Activated naive CD4-positive, alpha-beta T cell treated with anti-CD3 and anti-CD28 coated beads, Interleukin-2, amount 50 U/mL, for 24 hours (primary cell): ENCODE results near the gene USP17L19.
"Not testable (repeated sequence)": the region's sequence is repeated elsewhere in the genome, so short reads cannot be mapped to it uniquely, and the experiment has no call there.

ENCODE experiments used
- H3K27ac Mint-ChIP-seq: one replicate; pipeline ENCODE4 v1.8.0; 2021; ENCODE audit warnings: mild to moderate bottlenecking, mixed read lengths
- H3K27me3 Mint-ChIP-seq: one replicate; pipeline ENCODE4 v1.8.0; 2021; ENCODE audit warnings: mixed read lengths
- H3K36me3 Mint-ChIP-seq: one replicate; pipeline ENCODE4 v1.8.0; 2021; ENCODE audit warnings: mixed read lengths
- H3K4me1 Mint-ChIP-seq: one replicate; pipeline ENCODE4 v1.8.0; 2021; ENCODE audit warnings: mixed read lengths
- H3K4me3 Mint-ChIP-seq: one replicate; pipeline ENCODE4 v1.8.0; 2021; ENCODE audit warnings: mild to moderate bottlenecking, mixed read lengths
- H3K9me3 Mint-ChIP-seq: one replicate; pipeline ENCODE4 v1.8.0; 2021; ENCODE audit warnings: mixed read lengths

The USP17L19 gene

DNA sequence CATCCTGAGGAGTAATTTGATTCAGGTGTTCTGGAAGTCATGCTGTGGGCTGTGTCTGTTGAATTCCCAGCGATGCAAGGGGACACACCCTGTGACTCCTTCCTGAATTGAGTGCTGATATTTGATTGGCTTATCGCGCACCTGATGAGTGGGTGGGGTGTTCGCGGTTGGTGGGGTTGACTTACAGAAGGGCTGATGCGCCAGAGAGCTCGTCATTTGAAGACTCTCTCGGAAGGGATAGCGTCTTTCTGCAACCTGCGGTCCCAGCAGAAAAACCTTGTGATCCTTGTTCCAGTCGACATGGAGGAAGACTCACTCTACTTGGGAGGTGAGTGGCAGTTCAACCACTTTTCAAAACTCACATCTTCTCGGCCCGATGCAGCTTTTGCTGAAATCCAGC is at the start of gene USP17L19:
TSS of gene USP17L19 (plus strand) at position 301 of the 400 bp plus-strand sequence. CDS start at position 301, 0 bp downstream.
- not testable (repeated sequence) for H3K36me3 Mint-ChIP-seq, H3K4me3 Mint-ChIP-seq, H3K4me1 Mint-ChIP-seq, H3K27ac Mint-ChIP-seq, H3K27me3 Mint-ChIP-seq, H3K9me3 Mint-ChIP-seq

DNA sequence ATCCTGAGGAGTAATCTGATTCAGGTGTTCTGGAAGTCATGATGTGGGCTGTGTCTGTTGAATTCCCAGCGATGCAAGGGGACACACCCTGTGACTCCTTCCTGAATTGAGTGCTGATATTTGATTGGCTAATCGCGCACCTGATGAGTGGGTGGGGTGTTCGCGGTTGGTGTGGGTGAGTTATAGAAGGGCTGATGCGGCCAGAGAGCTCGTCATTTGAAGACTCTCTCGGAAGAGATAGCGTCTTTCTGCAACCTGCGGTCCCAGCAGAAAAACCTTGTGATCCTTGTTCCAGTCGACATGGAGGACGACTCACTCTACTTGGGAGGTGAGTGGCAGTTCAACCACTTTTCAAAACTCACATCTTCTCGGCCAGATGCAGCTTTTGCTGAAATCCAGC is 42.8 kb upstream of the USP17L19 start, which contains the start of gene USP17L10:
TSS of gene USP17L10 (plus strand) at position 301 of the 400 bp plus-strand sequence. CDS start at position 301, 0 bp downstream.
- not testable (repeated sequence) for H3K36me3 Mint-ChIP-seq, H3K4me3 Mint-ChIP-seq, H3K4me1 Mint-ChIP-seq, H3K27ac Mint-ChIP-seq, H3K9me3 Mint-ChIP-seq, H3K27me3 Mint-ChIP-seq

DNA sequence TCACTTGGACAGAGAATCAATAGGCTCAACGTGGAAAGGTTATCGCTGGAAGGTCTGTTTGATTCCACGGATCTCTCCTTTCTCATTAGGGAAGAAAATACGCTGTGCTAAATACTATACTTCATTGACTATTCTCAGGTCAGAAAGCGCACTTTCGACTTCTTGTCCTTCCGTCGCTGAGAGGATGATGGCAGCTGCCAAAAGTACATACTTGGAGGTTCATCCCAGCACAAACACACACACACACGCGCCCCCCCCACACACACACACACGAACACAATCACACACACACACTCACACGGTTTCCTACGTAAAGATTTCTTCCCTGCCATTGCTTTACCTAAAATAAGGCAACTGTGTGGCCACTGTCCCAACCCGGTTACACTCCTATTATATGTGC is 38.5 kb upstream of the USP17L19 start:
- H3K4me3 Mint-ChIP-seq, H3K9me3 Mint-ChIP-seq, H3K4me1 Mint-ChIP-seq, H3K27me3 Mint-ChIP-seq, H3K27ac Mint-ChIP-seq, H3K36me3 Mint-ChIP-seq: not testable (repeated sequence)

- H3K36me3 Mint-ChIP-seq, H3K4me3 Mint-ChIP-seq, H3K27me3 Mint-ChIP-seq, H3K4me1 Mint-ChIP-seq, H3K9me3 Mint-ChIP-seq, H3K27ac Mint-ChIP-seq: not testable (repeated sequence)
Observed at GRCh38 chr4:9215105-9215504, 38.1 kb upstream of the USP17L19 start, which contains the start of gene USP17L11. TSS of gene USP17L11 (plus strand) at chr4:9215405. CDS start at chr4:9215405, 0 bp downstream.

GRCh38 chr4:9219852-9220251 is 33.3 kb upstream of the USP17L19 start, which contains the start of gene USP17L12:
TSS of gene USP17L12 (plus strand) at chr4:9220152. CDS start at chr4:9220152, 0 bp downstream.
- not testable (repeated sequence) for H3K36me3 Mint-ChIP-seq, H3K27ac Mint-ChIP-seq, H3K27me3 Mint-ChIP-seq, H3K9me3 Mint-ChIP-seq, H3K4me1 Mint-ChIP-seq, H3K4me3 Mint-ChIP-seq

- H3K27me3 Mint-ChIP-seq, H3K36me3 Mint-ChIP-seq, H3K27ac Mint-ChIP-seq, H3K4me1 Mint-ChIP-seq, H3K4me3 Mint-ChIP-seq, H3K9me3 Mint-ChIP-seq: not testable (repeated sequence)
Observed at GRCh38 chr4:9224596-9224995, 28.6 kb upstream of the USP17L19 start, which contains the start of gene USP17L13. TSS of gene USP17L13 (plus strand) at chr4:9224896. CDS start at chr4:9224896, 0 bp downstream.

- not testable (repeated sequence) for H3K27ac Mint-ChIP-seq, H3K9me3 Mint-ChIP-seq, H3K27me3 Mint-ChIP-seq, H3K36me3 Mint-ChIP-seq, H3K4me3 Mint-ChIP-seq, H3K4me1 Mint-ChIP-seq
Observed at GRCh38 chr4:9230249-9230648, 22.9 kb upstream of the USP17L19 start.

GRCh38 chr4:9234085-9234484 is 19.1 kb upstream of the USP17L19 start, which contains the start of gene USP17L15:
TSS of gene USP17L15 (plus strand) at chr4:9234385. CDS start at chr4:9234385, 0 bp downstream.
- H3K27ac Mint-ChIP-seq, H3K4me3 Mint-ChIP-seq, H3K4me1 Mint-ChIP-seq, H3K27me3 Mint-ChIP-seq, H3K36me3 Mint-ChIP-seq, H3K9me3 Mint-ChIP-seq: not testable (repeated sequence)

DNA sequence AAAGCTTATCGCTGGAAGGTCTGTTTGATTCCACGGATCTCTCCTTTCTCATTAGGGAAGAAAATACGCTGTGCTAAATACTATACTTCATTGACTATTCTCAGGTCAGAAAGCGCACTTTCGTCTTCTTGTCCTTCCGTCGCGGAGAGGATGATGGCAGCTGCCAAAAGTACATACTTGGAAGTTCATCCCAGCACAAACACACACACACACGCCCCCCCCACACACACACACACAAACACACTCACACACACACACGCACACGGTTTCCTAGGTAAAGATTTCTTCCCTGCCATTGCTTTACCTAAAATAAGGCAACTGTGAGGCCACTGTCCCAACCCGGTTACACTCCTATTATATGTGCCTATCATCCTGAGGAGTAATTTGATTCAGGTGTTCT is 14.7 kb upstream of the USP17L19 start:
- not testable (repeated sequence) for H3K27me3 Mint-ChIP-seq, H3K36me3 Mint-ChIP-seq, H3K9me3 Mint-ChIP-seq, H3K4me1 Mint-ChIP-seq, H3K27ac Mint-ChIP-seq, H3K4me3 Mint-ChIP-seq

DNA sequence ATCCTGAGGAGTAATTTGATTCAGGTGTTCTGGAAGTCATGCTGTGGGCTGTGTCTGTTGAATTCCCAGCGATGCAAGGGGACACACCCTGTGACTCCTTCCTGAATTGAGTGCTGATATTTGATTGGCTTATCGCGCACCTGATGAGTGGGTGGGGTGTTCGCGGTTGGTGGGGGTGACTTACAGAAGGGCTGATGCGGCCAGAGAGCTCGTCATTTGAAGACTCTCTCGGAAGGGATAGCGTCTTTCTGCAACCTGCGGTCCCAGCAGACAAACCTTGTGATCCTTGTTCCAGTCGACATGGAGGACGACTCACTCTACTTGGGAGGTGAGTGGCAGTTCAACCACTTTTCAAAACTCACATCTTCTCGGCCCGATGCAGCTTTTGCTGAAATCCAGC is 9.6 kb upstream of the USP17L19 start, which contains the start of gene USP17L17:
TSS of gene USP17L17 (plus strand) at position 301 of the 400 bp plus-strand sequence. CDS start at position 301, 0 bp downstream.
- H3K4me1 Mint-ChIP-seq, H3K9me3 Mint-ChIP-seq, H3K27me3 Mint-ChIP-seq, H3K4me3 Mint-ChIP-seq, H3K36me3 Mint-ChIP-seq, H3K27ac Mint-ChIP-seq: not testable (repeated sequence)

DNA sequence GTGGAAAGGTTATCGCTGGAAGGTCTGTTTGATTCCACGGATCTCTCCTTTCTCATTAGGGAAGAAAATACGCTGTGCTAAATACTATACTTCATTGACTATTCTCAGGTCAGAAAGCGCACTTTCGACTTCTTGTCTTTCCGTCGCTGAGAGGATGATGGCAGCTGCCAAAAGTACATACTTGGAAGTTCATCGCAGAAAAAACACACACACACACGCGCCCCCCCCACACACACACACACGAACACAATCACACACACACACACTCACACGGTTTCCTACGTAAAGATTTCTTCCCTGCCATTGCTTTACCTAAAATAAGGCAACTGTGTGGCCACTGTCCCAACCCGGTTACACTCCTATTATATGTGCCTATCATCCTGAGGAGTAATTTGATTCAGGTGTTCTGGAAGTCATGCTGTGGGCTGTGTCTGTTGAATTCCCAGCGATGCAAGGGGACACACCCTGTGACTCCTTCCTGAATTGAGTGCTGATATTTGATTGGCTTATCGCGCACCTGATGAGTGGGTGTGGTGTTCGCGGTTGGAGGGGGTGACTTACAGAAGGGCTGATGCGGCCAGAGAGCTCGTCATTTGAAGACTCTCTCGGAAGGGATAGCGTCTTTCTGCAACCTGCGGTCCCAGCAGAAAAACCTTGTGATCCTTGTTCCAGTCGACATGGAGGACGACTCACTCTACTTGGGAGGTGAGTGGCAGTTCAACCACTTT is 5.1 kb upstream of the USP17L19 start, which contains the start of gene USP17L18:
TSS of gene USP17L18 (plus strand) at position 678 of the 728 bp plus-strand sequence. CDS start at position 678, 0 bp downstream.
- not testable (repeated sequence) for H3K27ac Mint-ChIP-seq, H3K9me3 Mint-ChIP-seq, H3K4me1 Mint-ChIP-seq, H3K36me3 Mint-ChIP-seq, H3K4me3 Mint-ChIP-seq, H3K27me3 Mint-ChIP-seq

- H3K27me3 Mint-ChIP-seq, H3K36me3 Mint-ChIP-seq, H3K4me1 Mint-ChIP-seq, H3K9me3 Mint-ChIP-seq, H3K4me3 Mint-ChIP-seq, H3K27ac Mint-ChIP-seq: not testable (repeated sequence)
Observed at GRCh38 chr4:9257824-9258223, 4.6 kb downstream of the USP17L19 start, which contains the start of gene USP17L20. TSS of gene USP17L20 (plus strand) at chr4:9258124. CDS start at chr4:9258124, 0 bp downstream.

- H3K4me3 Mint-ChIP-seq, H3K36me3 Mint-ChIP-seq, H3K4me1 Mint-ChIP-seq, H3K9me3 Mint-ChIP-seq, H3K27me3 Mint-ChIP-seq, H3K27ac Mint-ChIP-seq: not testable (repeated sequence)
Observed at GRCh38 chr4:9262572-9262971, 9.4 kb downstream of the USP17L19 start, which contains the start of gene USP17L21. TSS of gene USP17L21 (plus strand) at chr4:9262872. CDS start at chr4:9262872, 0 bp downstream.

- H3K4me3 Mint-ChIP-seq, H3K4me1 Mint-ChIP-seq, H3K36me3 Mint-ChIP-seq, H3K27me3 Mint-ChIP-seq, H3K27ac Mint-ChIP-seq, H3K9me3 Mint-ChIP-seq: not testable (repeated sequence)
Observed at GRCh38 chr4:9267319-9267718, 14.1 kb downstream of the USP17L19 start, which contains the start of gene USP17L22. TSS of gene USP17L22 (plus strand) at chr4:9267619. CDS start at chr4:9267619, 0 bp downstream.

DNA sequence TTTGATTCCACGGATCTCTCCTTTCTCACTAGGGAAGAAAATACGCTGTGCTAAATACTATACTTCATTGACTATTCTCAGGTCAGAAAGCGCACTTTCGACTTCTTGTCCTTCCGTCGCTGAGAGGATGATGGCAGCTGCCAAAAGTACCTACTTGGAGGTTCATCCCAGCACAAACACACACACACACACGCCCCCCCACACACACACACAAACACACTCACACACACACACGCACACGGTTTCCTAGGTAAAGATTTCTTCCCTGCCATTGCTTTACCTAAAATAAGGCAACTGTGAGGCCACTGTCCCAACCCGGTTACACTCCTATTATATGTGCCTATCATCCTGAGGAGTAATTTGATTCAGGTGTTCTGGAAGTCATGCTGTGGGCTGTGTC is 18.5 kb downstream of the USP17L19 start:
- H3K27me3 Mint-ChIP-seq, H3K9me3 Mint-ChIP-seq, H3K27ac Mint-ChIP-seq, H3K4me3 Mint-ChIP-seq, H3K4me1 Mint-ChIP-seq, H3K36me3 Mint-ChIP-seq: not testable (repeated sequence)
